HEK293 (cell line): Measurements from ENCODE around the gene SPEG.
A peak's percentile ranks its signal among the peaks of the same experiment; 100 is the strongest.

Experiments
- CTCF ChIA-PET: fragments of 350-600 bp; formaldehyde crosslinking; extraction: SDS; loops from one replicate; lab custom pipeline; 2021; ENCODE audit warnings: antibody characterized with exemption; lab: Yijun Ruan, JAX
- POLR2A ChIA-PET: fragments of 300-600 bp; formaldehyde crosslinking; extraction: SDS; loops from one replicate; lab custom pipeline; 2020; ENCODE audit warnings: antibody characterized with exemption, inconsistent platforms; lab: Yijun Ruan, JAX
- H3K27ac ChIP-seq: fragments of 200-500 bp; sonication (Bioruptor generic); 2 replicates; pipeline ENCODE4 v1.5.1; 2014; ENCODE audit warnings: low read depth, low read length, control low read depth, inconsistent platforms; ENCODE audit errors: extremely low read depth
- H3K36me3 ChIP-seq, 2 experiments: fragments of 200-500 bp in 1 of 2; sonication (Bioruptor generic) in 1 of 2; 1 replicate in 1 of 2; 2 replicates in 1 of 2; pipeline ENCODE4 v1.5.1; 2014 to 2017; ENCODE audit warnings: inconsistent platforms in 2 of 2, low read length in 2 of 2; ENCODE audit not compliant: control insufficient read depth in 2 of 2, insufficient read depth in 1 of 2
- H3K4me1 ChIP-seq: fragments of 200-500 bp; sonication (Bioruptor generic); 2 replicates; pipeline ENCODE4 v1.5.1; 2014; ENCODE audit warnings: mild to moderate bottlenecking, low read length, inconsistent platforms; ENCODE audit not compliant: control insufficient read depth, insufficient read depth
- H3K4me3 ChIP-seq: 2 replicates; pipeline ENCODE4 v1.5.1; 2011; ENCODE audit warnings: low read depth, mild to moderate bottlenecking, control low read depth, low read length, moderate library complexity
- H3K9me3 ChIP-seq: fragments of 200-500 bp; sonication (Bioruptor generic); 2 replicates; pipeline ENCODE4 v1.5.1; 2014; ENCODE audit warnings: low read depth, low read length, inconsistent platforms; ENCODE audit not compliant: control insufficient read depth, insufficient read depth
- MZF1 ChIP-seq: fragments of 450-650 bp; formaldehyde crosslinking; IDR thresholded peaks from 2 replicates; pipeline ENCODE4 v1.5.1; 2017; ENCODE audit warnings: missing biosample characterization, missing genetic modification characterization, borderline replicate concordance
- ZFP69B ChIP-seq: fragments of 450-650 bp; formaldehyde crosslinking; IDR thresholded peaks from 2 replicates; pipeline ENCODE4 v1.5.1; 2016; ENCODE audit warnings: missing biosample characterization, missing genetic modification characterization
- ZNF140 ChIP-seq: fragments of 450-650 bp; formaldehyde crosslinking; IDR thresholded peaks from 2 replicates; pipeline ENCODE4 v1.5.1; 2016; ENCODE audit warnings: missing biosample characterization, missing genetic modification characterization
- ZNF324 ChIP-seq: fragments of 450-650 bp; formaldehyde crosslinking; IDR thresholded peaks from 2 replicates; pipeline ENCODE4 v1.5.1; 2016; ENCODE audit warnings: missing biosample characterization, missing genetic modification characterization
- ZNF335 ChIP-seq: fragments of 450-650 bp; formaldehyde crosslinking; conservative IDR thresholded peaks from 2 replicates; pipeline ENCODE4 v1.5.1; 2016; ENCODE audit warnings: missing biosample characterization, missing genetic modification characterization
- ZNF600 ChIP-seq: fragments of 450-650 bp; formaldehyde crosslinking; IDR thresholded peaks from 2 replicates; pipeline ENCODE4 v1.5.1; 2016; ENCODE audit warnings: missing biosample characterization, missing genetic modification characterization
- ZNF670 ChIP-seq: fragments of 450-650 bp; formaldehyde crosslinking; IDR thresholded peaks from 2 replicates; pipeline ENCODE4 v1.5.1; 2016; ENCODE audit warnings: missing biosample characterization, missing genetic modification characterization, low read depth
- ZNF747 ChIP-seq: fragments of 450-650 bp; formaldehyde crosslinking; IDR thresholded peaks from 2 replicates; pipeline ENCODE4 v1.5.1; 2016; ENCODE audit warnings: missing biosample characterization, missing genetic modification characterization
- TF ChIP-seq, protein P1 (sequence below): fragments of 450-650 bp; formaldehyde crosslinking; IDR thresholded peaks from 2 replicates; pipeline ENCODE4 v1.5.1; 2016; ENCODE audit warnings: missing biosample characterization, missing genetic modification characterization
- TF ChIP-seq, protein P2 (sequence below): fragments of 450-650 bp; formaldehyde crosslinking; IDR thresholded peaks from 2 replicates; pipeline ENCODE4 v1.5.1; 2016; ENCODE audit warnings: missing biosample characterization, missing genetic modification characterization
- TF ChIP-seq, protein P3 (sequence below): fragments of 450-650 bp; formaldehyde crosslinking; IDR thresholded peaks from 2 replicates; pipeline ENCODE4 v1.5.1; 2016; ENCODE audit warnings: missing biosample characterization, missing genetic modification characterization
- TF ChIP-seq, protein P4 (sequence below): fragments of 450-650 bp; formaldehyde crosslinking; IDR thresholded peaks from 2 replicates; pipeline ENCODE4 v1.5.1; 2016; ENCODE audit warnings: missing biosample characterization, missing genetic modification characterization
- TF ChIP-seq, protein P5 (sequence below): fragments of 450-650 bp; formaldehyde crosslinking; conservative IDR thresholded peaks from 2 replicates; pipeline ENCODE4 v1.5.1; 2016; ENCODE audit warnings: low read depth, missing biosample characterization, missing genetic modification characterization

The SPEG gene

DNA sequence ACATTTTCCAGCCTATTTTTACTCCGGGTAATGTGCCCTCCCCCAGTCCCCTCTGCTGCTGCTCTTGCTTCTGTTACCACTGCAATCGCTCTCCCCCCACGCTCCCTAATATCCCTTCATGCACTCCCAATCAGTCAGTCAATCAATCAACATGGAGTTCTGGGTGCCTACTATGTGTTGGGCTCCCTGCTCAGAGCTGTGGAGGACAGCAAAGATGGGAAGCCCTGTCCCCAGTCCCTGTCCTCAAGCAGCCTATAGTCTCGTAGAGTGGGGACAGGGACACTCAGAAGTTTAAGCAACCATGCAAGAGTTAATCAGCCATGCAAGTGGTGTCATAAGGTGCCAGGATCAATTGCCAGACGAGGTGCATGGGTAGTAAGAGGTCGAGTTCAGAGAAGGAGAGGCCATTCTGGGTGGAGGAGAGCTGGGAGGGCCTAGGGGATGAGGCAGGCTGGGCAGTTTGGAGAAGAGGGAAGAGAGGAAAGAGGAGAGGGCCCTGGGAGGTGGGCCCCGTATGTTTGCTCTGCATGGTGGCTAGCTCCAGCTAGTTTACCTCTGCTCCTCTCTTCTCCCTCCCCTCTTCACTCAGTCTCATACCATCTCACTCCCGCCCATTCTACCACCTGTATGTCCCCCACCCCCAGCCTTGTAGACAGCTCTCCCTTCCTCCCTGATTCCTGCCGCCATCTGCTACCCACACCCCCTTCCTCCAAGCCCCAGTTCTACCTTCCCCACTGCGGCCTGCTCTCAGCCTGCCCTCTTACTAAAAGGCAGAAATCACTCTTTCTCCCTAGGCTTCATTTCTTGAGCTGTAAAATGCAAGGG is 83.5 kb downstream of the SPEG start:
- no peak overlapping the region for H3K4me3 ChIP-seq
- no peak overlapping the region for H3K27ac ChIP-seq
- H3K36me3 ChIP-seq, result no peaks in the 10 kb centered on the region
- TF ChIP-seq, protein P1, sequence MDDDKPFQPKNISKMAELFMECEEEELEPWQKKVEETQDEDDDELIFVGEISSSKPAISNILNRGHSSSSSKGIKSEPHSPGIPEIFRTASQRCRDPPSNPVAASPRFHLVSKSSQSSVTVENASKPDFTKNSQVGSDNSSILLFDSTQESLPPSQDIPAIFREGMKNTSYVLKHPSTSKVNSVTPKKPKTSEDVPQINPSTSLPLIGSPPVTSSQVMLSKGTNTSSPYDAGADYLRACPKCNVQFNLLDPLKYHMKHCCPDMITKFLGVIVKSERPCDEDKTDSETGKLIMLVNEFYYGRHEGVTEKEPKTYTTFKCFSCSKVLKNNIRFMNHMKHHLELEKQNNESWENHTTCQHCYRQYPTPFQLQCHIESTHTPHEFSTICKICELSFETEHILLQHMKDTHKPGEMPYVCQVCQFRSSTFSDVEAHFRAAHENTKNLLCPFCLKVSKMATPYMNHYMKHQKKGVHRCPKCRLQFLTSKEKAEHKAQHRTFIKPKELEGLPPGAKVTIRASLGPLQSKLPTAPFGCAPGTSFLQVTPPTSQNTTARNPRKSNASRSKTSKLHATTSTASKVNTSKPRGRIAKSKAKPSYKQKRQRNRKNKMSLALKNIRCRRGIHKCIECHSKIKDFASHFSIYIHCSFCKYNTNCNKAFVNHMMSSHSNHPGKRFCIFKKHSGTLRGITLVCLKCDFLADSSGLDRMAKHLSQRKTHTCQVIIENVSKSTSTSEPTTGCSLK (tag by site-specific recombination), result no peak
- no peak for TF ChIP-seq MZF1 (tag by site-specific recombination)
- peak; percentile 84 for TF ChIP-seq ZFP69B (tag by site-specific recombination)
- TF ChIP-seq, protein P2, sequence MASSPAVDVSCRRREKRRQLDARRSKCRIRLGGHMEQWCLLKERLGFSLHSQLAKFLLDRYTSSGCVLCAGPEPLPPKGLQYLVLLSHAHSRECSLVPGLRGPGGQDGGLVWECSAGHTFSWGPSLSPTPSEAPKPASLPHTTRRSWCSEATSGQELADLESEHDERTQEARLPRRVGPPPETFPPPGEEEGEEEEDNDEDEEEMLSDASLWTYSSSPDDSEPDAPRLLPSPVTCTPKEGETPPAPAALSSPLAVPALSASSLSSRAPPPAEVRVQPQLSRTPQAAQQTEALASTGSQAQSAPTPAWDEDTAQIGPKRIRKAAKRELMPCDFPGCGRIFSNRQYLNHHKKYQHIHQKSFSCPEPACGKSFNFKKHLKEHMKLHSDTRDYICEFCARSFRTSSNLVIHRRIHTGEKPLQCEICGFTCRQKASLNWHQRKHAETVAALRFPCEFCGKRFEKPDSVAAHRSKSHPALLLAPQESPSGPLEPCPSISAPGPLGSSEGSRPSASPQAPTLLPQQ (tag by site-specific recombination), result peak; percentile 87
- peaks cover 7% of the 10 kb centered on the region for H3K4me1 ChIP-seq
- H3K9me3 ChIP-seq, result no peaks in the 10 kb centered on the region
- POLR2A ChIA-PET, result interaction anchor here (0.6 to 0.7 kb wide), 2 partner anchors 10 to 20 kb away, joined by 3 read pairs; partner anchors contain the start of gene GMPPA
- CTCF ChIA-PET, result interaction anchor here (0.6 to 5.9 kb wide), 13 partner anchors 9 to 373 kb away, joined by 3 to 61 read pairs (median 4); a partner anchor contains a TSS

DNA sequence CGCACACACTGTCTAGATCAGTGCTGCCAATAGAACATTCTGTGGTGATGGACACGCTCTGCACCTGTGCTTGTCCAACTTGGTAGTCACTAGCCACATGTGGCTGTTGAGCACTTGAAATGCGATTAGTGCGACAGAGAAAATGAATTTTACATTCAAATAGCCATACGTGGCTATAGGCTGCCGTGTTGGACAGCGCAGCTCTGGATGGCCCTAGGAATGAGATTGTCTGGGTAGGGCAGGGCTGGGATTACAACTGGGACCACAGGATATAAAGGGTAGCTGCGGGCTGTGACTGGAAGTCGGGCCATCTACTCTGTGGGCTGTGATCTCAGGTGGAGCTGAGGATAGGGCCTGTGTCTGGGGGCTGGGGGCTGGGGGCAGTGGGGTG is 84.9 kb downstream of the SPEG start:
- no peaks in the 10 kb centered on the region for H3K36me3 ChIP-seq
- no peak overlapping the region for H3K27ac ChIP-seq
- ChIA-PET CTCF (interaction anchor here (0.9 to 5.9 kb wide), 8 partner anchors 8 to 117 kb away, joined by 3 to 61 read pairs (median 14); partner anchors contain the start of gene GMPPA), POLR2A (interaction anchor here (0.6 kb wide), 1 partner anchor 81 kb away, joined by 6 read pairs; no protein-coding TSS in a partner anchor)
- TF ChIP-seq ZNF747 (tag by site-specific recombination) (no peak), ZNF670 (tag by site-specific recombination) (no peak), ZNF140 (tag by site-specific recombination) (no peak), ZNF324 (tag by site-specific recombination) (no peak), ZNF335 (tag by site-specific recombination) (no peak), ZNF600 (tag by site-specific recombination) (0 out of 2 replicates have a peak, but pooled peaks have one; percentile 13)
- TF ChIP-seq, protein P3, sequence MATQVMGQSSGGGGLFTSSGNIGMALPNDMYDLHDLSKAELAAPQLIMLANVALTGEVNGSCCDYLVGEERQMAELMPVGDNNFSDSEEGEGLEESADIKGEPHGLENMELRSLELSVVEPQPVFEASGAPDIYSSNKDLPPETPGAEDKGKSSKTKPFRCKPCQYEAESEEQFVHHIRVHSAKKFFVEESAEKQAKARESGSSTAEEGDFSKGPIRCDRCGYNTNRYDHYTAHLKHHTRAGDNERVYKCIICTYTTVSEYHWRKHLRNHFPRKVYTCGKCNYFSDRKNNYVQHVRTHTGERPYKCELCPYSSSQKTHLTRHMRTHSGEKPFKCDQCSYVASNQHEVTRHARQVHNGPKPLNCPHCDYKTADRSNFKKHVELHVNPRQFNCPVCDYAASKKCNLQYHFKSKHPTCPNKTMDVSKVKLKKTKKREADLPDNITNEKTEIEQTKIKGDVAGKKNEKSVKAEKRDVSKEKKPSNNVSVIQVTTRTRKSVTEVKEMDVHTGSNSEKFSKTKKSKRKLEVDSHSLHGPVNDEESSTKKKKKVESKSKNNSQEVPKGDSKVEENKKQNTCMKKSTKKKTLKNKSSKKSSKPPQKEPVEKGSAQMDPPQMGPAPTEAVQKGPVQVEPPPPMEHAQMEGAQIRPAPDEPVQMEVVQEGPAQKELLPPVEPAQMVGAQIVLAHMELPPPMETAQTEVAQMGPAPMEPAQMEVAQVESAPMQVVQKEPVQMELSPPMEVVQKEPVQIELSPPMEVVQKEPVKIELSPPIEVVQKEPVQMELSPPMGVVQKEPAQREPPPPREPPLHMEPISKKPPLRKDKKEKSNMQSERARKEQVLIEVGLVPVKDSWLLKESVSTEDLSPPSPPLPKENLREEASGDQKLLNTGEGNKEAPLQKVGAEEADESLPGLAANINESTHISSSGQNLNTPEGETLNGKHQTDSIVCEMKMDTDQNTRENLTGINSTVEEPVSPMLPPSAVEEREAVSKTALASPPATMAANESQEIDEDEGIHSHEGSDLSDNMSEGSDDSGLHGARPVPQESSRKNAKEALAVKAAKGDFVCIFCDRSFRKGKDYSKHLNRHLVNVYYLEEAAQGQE (tag by site-specific recombination), result 0 out of 2 replicates have a peak, but pooled peaks have one; percentile 36
- TF ChIP-seq, protein P4, sequence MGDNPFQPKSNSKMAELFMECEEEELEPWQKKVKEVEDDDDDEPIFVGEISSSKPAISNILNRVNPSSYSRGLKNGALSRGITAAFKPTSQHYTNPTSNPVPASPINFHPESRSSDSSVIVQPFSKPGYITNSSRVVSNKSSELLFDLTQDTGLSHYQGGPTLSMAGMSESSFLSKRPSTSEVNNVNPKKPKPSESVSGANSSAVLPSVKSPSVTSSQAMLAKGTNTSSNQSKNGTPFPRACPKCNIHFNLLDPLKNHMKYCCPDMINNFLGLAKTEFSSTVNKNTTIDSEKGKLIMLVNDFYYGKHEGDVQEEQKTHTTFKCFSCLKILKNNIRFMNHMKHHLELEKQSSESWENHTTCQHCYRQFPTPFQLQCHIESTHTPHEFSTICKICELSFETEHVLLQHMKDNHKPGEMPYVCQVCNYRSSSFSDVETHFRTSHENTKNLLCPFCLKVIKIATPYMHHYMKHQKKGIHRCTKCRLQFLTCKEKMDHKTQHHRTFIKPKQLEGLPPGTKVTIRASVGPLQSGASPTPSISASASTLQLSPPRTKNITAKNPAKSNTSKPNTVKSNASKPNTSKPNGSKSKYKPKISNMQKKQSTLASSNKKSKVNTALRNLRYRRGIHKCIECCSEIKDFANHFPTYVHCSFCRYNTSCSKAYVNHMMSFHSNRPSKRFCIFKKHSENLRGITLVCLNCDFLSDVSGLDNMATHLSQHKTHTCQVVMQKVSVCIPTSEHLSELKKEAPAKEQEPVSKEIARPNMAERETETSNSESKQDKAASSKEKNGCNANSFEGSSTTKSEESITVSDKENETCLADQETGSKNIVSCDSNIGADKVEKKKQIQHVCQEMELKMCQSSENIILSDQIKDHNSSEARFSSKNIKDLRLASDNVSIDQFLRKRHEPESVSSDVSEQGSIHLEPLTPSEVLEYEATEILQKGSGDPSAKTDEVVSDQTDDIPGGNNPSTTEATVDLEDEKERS (tag by site-specific recombination), result no peak
- TF ChIP-seq, protein P5, sequence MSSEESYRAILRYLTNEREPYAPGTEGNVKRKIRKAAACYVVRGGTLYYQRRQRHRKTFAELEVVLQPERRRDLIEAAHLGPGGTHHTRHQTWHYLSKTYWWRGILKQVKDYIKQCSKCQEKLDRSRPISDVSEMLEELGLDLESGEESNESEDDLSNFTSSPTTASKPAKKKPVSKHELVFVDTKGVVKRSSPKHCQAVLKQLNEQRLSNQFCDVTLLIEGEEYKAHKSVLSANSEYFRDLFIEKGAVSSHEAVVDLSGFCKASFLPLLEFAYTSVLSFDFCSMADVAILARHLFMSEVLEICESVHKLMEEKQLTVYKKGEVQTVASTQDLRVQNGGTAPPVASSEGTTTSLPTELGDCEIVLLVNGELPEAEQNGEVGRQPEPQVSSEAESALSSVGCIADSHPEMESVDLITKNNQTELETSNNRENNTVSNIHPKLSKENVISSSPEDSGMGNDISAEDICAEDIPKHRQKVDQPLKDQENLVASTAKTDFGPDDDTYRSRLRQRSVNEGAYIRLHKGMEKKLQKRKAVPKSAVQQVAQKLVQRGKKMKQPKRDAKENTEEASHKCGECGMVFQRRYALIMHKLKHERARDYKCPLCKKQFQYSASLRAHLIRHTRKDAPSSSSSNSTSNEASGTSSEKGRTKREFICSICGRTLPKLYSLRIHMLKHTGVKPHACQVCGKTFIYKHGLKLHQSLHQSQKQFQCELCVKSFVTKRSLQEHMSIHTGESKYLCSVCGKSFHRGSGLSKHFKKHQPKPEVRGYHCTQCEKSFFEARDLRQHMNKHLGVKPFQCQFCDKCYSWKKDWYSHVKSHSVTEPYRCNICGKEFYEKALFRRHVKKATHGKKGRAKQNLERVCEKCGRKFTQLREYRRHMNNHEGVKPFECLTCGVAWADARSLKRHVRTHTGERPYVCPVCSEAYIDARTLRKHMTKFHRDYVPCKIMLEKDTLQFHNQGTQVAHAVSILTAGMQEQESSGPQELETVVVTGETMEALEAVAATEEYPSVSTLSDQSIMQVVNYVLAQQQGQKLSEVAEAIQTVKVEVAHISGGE, result no peak
- H3K4me3 ChIP-seq, result no peak overlapping the region
- peaks cover 7% of the 10 kb centered on the region for H3K4me1 ChIP-seq
- no peaks in the 10 kb centered on the region for H3K9me3 ChIP-seq
